MM.1S (cell line): ENCODE data around the gene TOM1L1.

Experiments
- DNase-seq: peaks from one replicate; pipeline ENCODE4 v3.0.0-alpha.2; 2015
- H2AFZ ChIP-seq: fragments of 300-600 bp; sonication (generic); 2 replicates; pipeline ENCODE4 v1.6.0; 2016; ENCODE audit warnings: antibody characterized with exemption, low read length
- H3F3A ChIP-seq: fragments of 300-600 bp; sonication (generic); 2 replicates; pipeline ENCODE4 v1.6.1; 2016; ENCODE audit warnings: mild to moderate bottlenecking, antibody characterized with exemption, low read length, moderate library complexity, mixed read lengths; ENCODE audit not compliant: insufficient read depth
- H3K27ac ChIP-seq: fragments of 300-600 bp; sonication (generic); 2 replicates; pipeline ENCODE4 v1.5.1; 2016; ENCODE audit warnings: mild to moderate bottlenecking, low read length
- H3K27me3 ChIP-seq: fragments of 300-600 bp; sonication (generic); replicated peaks from 2 replicates; pipeline ENCODE4 v1.6.0; 2016; ENCODE audit warnings: low read length; ENCODE audit not compliant: insufficient read depth
- H3K36me3 ChIP-seq: fragments of 300-600 bp; sonication (generic); replicated peaks from 2 replicates; pipeline ENCODE4 v1.6.1; 2016; ENCODE audit warnings: mild to moderate bottlenecking, low read length, mixed read lengths; ENCODE audit not compliant: insufficient read depth
- H3K4me1 ChIP-seq: fragments of 300-600 bp; sonication (generic); 2 replicates; pipeline ENCODE4 v1.6.1; 2016; ENCODE audit warnings: low read length, mixed read lengths
- H3K4me2 ChIP-seq: fragments of 300-600 bp; sonication (generic); 2 replicates; pipeline ENCODE4 v1.6.0; 2016; ENCODE audit warnings: low read depth, low read length
- H3K4me3 ChIP-seq: fragments of 300-600 bp; sonication (generic); 2 replicates; pipeline ENCODE4 v1.5.1; 2016; ENCODE audit warnings: low read length, mixed read lengths
- H3K79me2 ChIP-seq: fragments of 300-600 bp; sonication (generic); 2 replicates; pipeline ENCODE4 v1.6.1; 2016; ENCODE audit warnings: mixed run types, low read length, mixed read lengths
- H3K9ac ChIP-seq: fragments of 300-600 bp; sonication (generic); 2 replicates; pipeline ENCODE4 v1.6.1; 2016; ENCODE audit warnings: low read length, mixed read lengths
- H3K9me2 ChIP-seq: fragments of 300-600 bp; sonication (generic); replicated peaks from 2 replicates; pipeline ENCODE4 v1.6.1; 2016; ENCODE audit warnings: mild to moderate bottlenecking, low read length, mixed read lengths; ENCODE audit not compliant: insufficient read depth
- H3K9me3 ChIP-seq: fragments of 300-600 bp; sonication (generic); replicated peaks from 2 replicates; pipeline ENCODE4 v1.6.1; 2016; ENCODE audit warnings: mild to moderate bottlenecking, low read length, mixed read lengths; ENCODE audit not compliant: insufficient read depth
- H4K20me1 ChIP-seq: fragments of 300-600 bp; sonication (generic); 2 replicates; pipeline ENCODE4 v1.6.1; 2016; ENCODE audit warnings: mild to moderate bottlenecking, low read length, moderate library complexity, mixed read lengths; ENCODE audit not compliant: insufficient read depth
- CTCF ChIP-seq: fragments of 300-600 bp; sonication (generic); IDR thresholded peaks from 2 replicates; pipeline ENCODE4 v1.5.1; 2016; ENCODE audit warnings: antibody characterized with exemption, low read length, mixed read lengths
- EZH2 ChIP-seq: fragments of 300-600 bp; sonication (generic); optimal IDR thresholded peaks from 2 replicates; pipeline ENCODE3; 2017; ENCODE audit warnings: low read depth, mild to moderate bottlenecking, antibody characterized with exemption, low read length, mixed read lengths

The TOM1L1 gene

GRCh38 chr17:55005520-55005919 is 104.9 kb downstream of the TOM1L1 start:
- DNase-seq: peak; percentile 24

More at GRCh38 chr17:55005520-55005919, 104.9 kb downstream of the TOM1L1 start:
- no peak overlapping the region for H3K4me3 ChIP-seq
- no peaks in the 10 kb centered on the region for H3K79me2 ChIP-seq
- H2AFZ ChIP-seq: no peak overlapping the region
- TF ChIP-seq EZH2: no peak
- peak; percentile 43 for TF ChIP-seq CTCF
- H3K9me3 ChIP-seq: no peaks in the 10 kb centered on the region
- H3K4me1 ChIP-seq: no peaks in the 10 kb centered on the region
- H3K4me2 ChIP-seq: no peak overlapping the region
- H3K9ac ChIP-seq: no peak overlapping the region
- H3K27ac ChIP-seq: no peak overlapping the region
- H3K27me3 ChIP-seq: no peaks in the 10 kb centered on the region
- H3K9me2 ChIP-seq: no peaks in the 10 kb centered on the region
- no peaks in the 10 kb centered on the region for H3F3A ChIP-seq
- no peaks in the 10 kb centered on the region for H3K36me3 ChIP-seq
- no peaks in the 10 kb centered on the region for H4K20me1 ChIP-seq
